HG03457 (cell line): ENCODE measurements around the gene CAMLG.

Source experiments
- ATAC-seq: cut with Tn5 transposase; IDR thresholded peaks from one replicate; pipeline ENCODE4 v1.9.1; 2021; ENCODE audit warnings: moderate number of reproducible peaks; ENCODE audit not compliant: unreplicated experiment

CAMLG gene

GRCh38 chr5:134777366-134777765 lies 39.0 kb downstream of the CAMLG start:
- ATAC-seq, result no peak

- no peak for ATAC-seq
These were observed 46.0 kb downstream of the CAMLG start for GRCh38 chr5:134784241-134784920.

- ATAC-seq, result no peak
These were observed 46.7 kb downstream of the CAMLG start for GRCh38 chr5:134784946-134785620.

GRCh38 chr5:134787692-134788091 lies 49.3 kb downstream of the CAMLG start:
- no peak for ATAC-seq

GRCh38 chr5:134791580-134791979 lies 53.2 kb downstream of the CAMLG start:
- no peak for ATAC-seq

GRCh38 chr5:134792286-134792685 lies 53.9 kb downstream of the CAMLG start:
- ATAC-seq, result no peak

- no peak for ATAC-seq
These were observed 54.8 kb downstream of the CAMLG start for GRCh38 chr5:134793111-134793510.

GRCh38 chr5:134794082-134794481 lies 55.7 kb downstream of the CAMLG start:
- no peak for ATAC-seq

- no peak for ATAC-seq
These were observed 56.5 kb downstream of the CAMLG start for GRCh38 chr5:134794819-134795218.

- no peak for ATAC-seq
These were observed 60.1 kb downstream of the CAMLG start for GRCh38 chr5:134798468-134798867.
